Cardiac muscle cell (in vitro differentiated cells and primary cell): ENCODE results near the gene PELI2. TPM values are rescaled to one million over a fixed set of nuclear protein-coding genes. Genes with fewer than 3 reads are reported as not detected.

ENCODE experiments used
- DNase-seq, 2 donors: peaks; one replicate each; pipeline versions ENCODE4 v3.0.0 to v3.0.0-alpha.2; 2010 to 2017; ENCODE audit warnings: low read depth in 1 of 2, low spot score in 1 of 2
- H3K27ac ChIP-seq: fragments of 200-600 bp; sonication (generic); 2 replicates; pipeline ENCODE4 v1.5.1; 2016
- H3K27me3 ChIP-seq: fragments of 200-600 bp; sonication (generic); 2 replicates; pipeline ENCODE4 v1.6.0; 2016; ENCODE audit warnings: control low read depth
- H3K36me3 ChIP-seq: fragments of 200-600 bp; sonication (generic); 2 replicates; pipeline ENCODE4 v1.5.1; 2016; ENCODE audit warnings: control low read depth
- H3K4me1 ChIP-seq: fragments of 200-600 bp; sonication (generic); 2 replicates; pipeline ENCODE4 v1.8.1; 2017; ENCODE audit warnings: low read depth, mild to moderate bottlenecking, mixed run types
- H3K4me3 ChIP-seq: fragments of 200-600 bp; sonication (generic); 2 replicates; pipeline ENCODE4 v1.5.1; 2016; ENCODE audit warnings: mild to moderate bottlenecking
- H3K9me3 ChIP-seq: fragments of 200-600 bp; sonication (generic); 2 replicates; pipeline ENCODE4 v1.5.1; 2017; ENCODE audit warnings: low read depth, mild to moderate bottlenecking, control low read depth
- CTCF ChIP-seq: IDR thresholded peaks from 2 replicates; pipeline ENCODE4 v1.5.1; 2012; ENCODE audit warnings: low read depth, mild to moderate bottlenecking, low read length
- polyA plus RNA-seq: library from polyadenylated mRNA; unstranded; fragments of >200 nt; fragmentation: Nextera tagmentation; extraction: Ambion mirVana; gene quantifications from 2 replicates; pipeline ENCODE4 v1.2.1, GENCODE V29; 2016
- total RNA-seq: library from RNA; depleted of rRNA; stranded (reverse); fragments of >200 nt; gene quantifications from 2 replicates; pipeline ENCODE4 v1.2.3, GENCODE V29; 2016

The PELI2 gene
- total and polyA plus RNA-seq, 2 experiments from 2014 or later = 1.7 to 4.9 TPM

GRCh38 chr14:56216626-56217379, 98.6 kb downstream of the PELI2 start:
- Histone ChIP-seq H3K4me1 (peaks cover 9% of the 10 kb centered on the region), H3K27ac (no peak overlapping the region), H3K36me3 (no peaks in the 10 kb centered on the region), H3K9me3 (no peaks in the 10 kb centered on the region), H3K27me3 (peaks cover 65% of the 10 kb centered on the region), H3K4me3 (no peak overlapping the region)
- DNase-seq = peak; percentile 62 to 66
- no peak for TF ChIP-seq CTCF

GRCh38 chr14:56217380-56218045, 99.3 kb downstream of the PELI2 start:
- TF ChIP-seq CTCF = no peak
- H3K4me1 ChIP-seq = peaks cover 9% of the 10 kb centered on the region
- no peaks in the 10 kb centered on the region for H3K9me3 ChIP-seq
- peaks cover 63% of the 10 kb centered on the region for H3K27me3 ChIP-seq
- H3K27ac ChIP-seq = no peak overlapping the region
- H3K4me3 ChIP-seq = no peak overlapping the region
- no peaks in the 10 kb centered on the region for H3K36me3 ChIP-seq
- peak in 1 of 2 donors; percentile 29 for DNase-seq

- no peak for TF ChIP-seq CTCF
- Histone ChIP-seq H3K27me3 (peaks cover 55% of the 10 kb centered on the region), H3K9me3 (no peaks in the 10 kb centered on the region), H3K27ac (no peak overlapping the region), H3K4me3 (no peak overlapping the region), H3K4me1 (peaks cover 9% of the 10 kb centered on the region), H3K36me3 (no peaks in the 10 kb centered on the region)
- DNase-seq = no peak
Observed at GRCh38 chr14:56219666-56220413, 101.6 kb downstream of the PELI2 start.

GRCh38 chr14:56221382-56222128, 103.3 kb downstream of the PELI2 start:
- H3K9me3 ChIP-seq = no peaks in the 10 kb centered on the region
- H3K4me1 ChIP-seq = peaks cover 5% of the 10 kb centered on the region
- no peak for TF ChIP-seq CTCF
- H3K27me3 ChIP-seq = peaks cover 39% of the 10 kb centered on the region
- no peak overlapping the region for H3K27ac ChIP-seq
- DNase-seq = no peak
- H3K36me3 ChIP-seq = no peaks in the 10 kb centered on the region
- H3K4me3 ChIP-seq = no peak overlapping the region

- H3K27me3 ChIP-seq = peaks cover 19% of the 10 kb centered on the region
- H3K36me3 ChIP-seq = no peaks in the 10 kb centered on the region
- H3K9me3 ChIP-seq = no peaks in the 10 kb centered on the region
- no peaks in the 10 kb centered on the region for H3K4me1 ChIP-seq
- no peak overlapping the region for H3K4me3 ChIP-seq
- no peak overlapping the region for H3K27ac ChIP-seq
- TF ChIP-seq CTCF = no peak
- no peak for DNase-seq
Observed at GRCh38 chr14:56224229-56224628, 106.0 kb downstream of the PELI2 start.
